DMS153 (cell line): Measurements from ENCODE around the gene IVNS1ABP.

Experiments used
- DNase-seq: peaks from one replicate; lab custom pipeline; 2025; lab: John Stamatoyannopoulos, UW

Gene IVNS1ABP

GRCh38 chr1:185293967-185294542, 23.0 kb downstream of the IVNS1ABP start:
- DNase-seq: no peak

DNA sequence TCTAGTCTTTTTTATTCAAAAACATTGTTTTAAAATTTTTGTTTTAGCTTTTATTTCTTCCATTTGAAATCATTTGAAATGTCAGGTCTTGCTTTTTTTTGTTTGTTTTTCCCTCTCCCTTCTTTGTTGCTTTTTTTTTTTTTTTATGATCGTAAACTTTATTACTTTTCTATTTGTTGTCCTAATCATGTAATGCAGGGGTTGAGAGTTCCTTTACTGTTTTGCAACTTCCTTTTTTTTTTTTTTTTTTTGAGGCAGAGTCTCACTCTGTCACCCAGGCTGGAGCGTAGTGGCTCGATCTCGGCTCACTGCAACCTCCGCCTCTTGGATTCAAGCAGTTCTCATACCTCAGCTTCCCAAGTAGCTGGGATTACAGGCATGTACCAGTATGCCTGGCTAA, 24.8 kb downstream of the IVNS1ABP start:
- DNase-seq: no peak

DNA sequence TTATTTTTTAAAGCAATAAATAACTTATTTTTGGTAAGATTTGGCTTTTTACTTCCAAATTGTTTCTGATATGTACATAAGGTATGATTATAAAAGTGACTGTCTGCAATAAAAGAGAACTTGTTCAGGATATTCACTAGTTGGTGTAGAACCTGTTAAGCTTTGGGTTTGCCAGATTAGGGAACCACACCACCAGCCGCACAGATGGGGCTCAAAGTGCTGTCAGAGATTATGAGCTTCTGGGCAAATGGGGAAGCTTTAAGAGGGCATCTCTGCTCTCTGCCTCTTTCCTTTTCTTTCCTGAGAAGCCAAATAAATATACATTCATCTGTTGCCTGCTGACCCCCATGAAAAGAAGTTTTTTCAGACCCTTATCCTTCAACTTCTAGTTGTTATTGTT, 25.4 kb downstream of the IVNS1ABP start:
- DNase-seq: no peak

DNA sequence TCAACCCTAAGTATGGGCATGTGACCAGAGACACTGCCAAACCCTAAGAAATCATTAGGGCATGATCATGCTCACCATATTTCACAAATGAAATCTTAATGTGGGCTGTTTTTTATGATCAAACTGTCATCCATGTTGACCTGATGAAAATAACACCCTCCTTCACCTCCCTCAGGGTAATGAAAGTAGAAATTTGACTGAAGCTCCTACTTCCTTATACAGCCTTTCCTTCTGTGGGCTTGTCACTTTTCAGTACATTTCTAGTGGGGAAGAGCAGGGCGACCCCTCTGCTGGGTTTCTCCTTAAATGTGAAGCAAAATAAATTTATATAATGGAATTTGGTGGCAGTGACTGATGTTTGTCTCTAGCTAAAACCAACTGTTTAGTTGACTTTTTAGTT, 25.9 kb downstream of the IVNS1ABP start:
- DNase-seq: no peak

- DNase-seq: no peak
Observed at GRCh38 chr1:185289880-185290279, 27.2 kb downstream of the IVNS1ABP start.

- no peak for DNase-seq
Observed at GRCh38 chr1:185288435-185288834, 28.6 kb downstream of the IVNS1ABP start.

- no peak for DNase-seq
Observed at GRCh38 chr1:185287451-185287850, 29.6 kb downstream of the IVNS1ABP start.

- no peak for DNase-seq
Observed at GRCh38 chr1:185284533-185285276, 32.3 kb downstream of the IVNS1ABP start.

- DNase-seq: no peak
Observed at GRCh38 chr1:185284116-185284515, 32.9 kb downstream of the IVNS1ABP start.

DNA sequence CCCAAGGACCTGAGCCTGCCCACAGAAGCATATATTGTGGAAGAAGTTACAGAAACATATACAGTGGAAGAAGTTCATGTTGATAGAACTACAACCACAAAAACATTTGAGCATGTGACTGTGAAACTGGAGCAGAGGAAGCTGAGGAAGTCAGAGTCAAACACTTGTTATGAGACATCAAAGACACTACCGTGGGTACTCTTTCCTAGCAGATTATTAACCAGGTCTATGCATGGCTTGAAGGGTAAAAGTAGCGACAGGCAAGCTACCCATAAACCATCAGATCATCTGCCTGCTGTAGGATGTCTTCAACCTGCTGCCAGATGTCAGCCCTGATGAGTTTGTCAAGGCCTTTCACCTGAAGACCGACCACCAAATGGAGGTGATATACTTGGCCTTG, 35.8 kb downstream of the IVNS1ABP start:
- DNase-seq: no peak

DNA sequence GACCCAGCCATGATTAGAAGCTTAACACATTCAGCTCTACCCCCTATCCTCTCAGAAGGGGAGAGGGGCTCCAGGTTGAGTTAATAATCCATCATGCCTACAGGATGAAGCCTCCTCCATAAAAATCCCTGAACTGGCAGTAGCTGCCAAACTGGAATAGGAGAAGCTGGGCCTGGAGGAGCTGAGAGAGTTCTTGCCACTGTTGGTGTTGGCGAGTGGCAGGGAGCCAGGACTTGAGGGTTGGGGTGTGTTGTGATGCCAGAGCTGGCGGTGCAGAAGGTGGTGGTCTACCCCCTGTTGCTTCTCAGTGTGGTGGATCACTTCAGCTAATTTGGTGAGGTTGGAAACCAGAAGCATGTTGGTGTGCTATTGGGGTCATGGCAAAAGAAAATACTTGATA, 36.5 kb downstream of the IVNS1ABP start:
- DNase-seq: no peak

GRCh38 chr1:185279571-185279970, 37.5 kb downstream of the IVNS1ABP start:
- no peak for DNase-seq

GRCh38 chr1:185271921-185272320, 45.1 kb downstream of the IVNS1ABP start:
- no peak for DNase-seq

DNA sequence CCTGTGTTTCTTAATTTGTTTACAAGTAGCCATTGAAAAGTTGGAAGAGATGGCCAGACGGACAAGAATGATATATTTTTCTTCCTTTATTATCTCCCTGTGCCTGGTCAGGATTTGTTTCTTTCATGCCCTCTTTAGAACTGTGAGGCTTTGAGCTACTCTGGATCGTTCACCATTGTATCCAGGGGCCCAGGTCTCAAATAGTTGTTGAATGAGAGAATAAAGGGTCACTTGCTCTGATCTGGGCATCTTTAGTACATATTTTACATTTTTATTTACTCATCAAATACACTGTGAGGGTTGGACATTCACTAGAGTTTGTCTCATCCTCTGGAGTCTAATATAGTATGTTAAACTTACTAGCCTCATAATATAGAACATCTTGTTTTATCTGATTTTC, 48.7 kb downstream of the IVNS1ABP start:
- DNase-seq: no peak

GRCh38 chr1:185267701-185268100, 49.3 kb downstream of the IVNS1ABP start:
- DNase-seq: no peak

GRCh38 chr1:185267301-185267700, 49.7 kb downstream of the IVNS1ABP start:
- DNase-seq: no peak

DNA sequence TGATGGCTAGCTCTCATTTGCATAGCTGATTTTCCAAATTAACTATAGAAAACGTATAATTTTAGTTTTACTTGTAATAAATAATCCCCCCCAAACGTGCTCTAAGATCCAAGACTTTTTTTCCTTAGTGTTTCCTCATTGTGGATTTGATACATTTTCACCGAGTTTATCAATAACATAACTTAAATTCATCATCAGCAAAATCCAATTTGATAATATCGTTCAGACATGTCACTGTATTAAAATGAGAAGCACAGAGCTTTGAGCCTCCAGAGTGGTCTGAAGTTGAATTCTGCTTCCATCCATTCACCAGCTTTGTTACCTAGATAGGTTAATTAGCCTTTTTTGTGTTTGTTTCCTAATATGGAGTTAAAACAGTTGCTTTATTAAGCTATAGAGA, 51.7 kb downstream of the IVNS1ABP start:
- no peak for DNase-seq

GRCh38 chr1:185263780-185264179, 53.3 kb downstream of the IVNS1ABP start:
- DNase-seq: no peak

GRCh38 chr1:185263292-185263691, 53.8 kb downstream of the IVNS1ABP start:
- DNase-seq: no peak

DNA sequence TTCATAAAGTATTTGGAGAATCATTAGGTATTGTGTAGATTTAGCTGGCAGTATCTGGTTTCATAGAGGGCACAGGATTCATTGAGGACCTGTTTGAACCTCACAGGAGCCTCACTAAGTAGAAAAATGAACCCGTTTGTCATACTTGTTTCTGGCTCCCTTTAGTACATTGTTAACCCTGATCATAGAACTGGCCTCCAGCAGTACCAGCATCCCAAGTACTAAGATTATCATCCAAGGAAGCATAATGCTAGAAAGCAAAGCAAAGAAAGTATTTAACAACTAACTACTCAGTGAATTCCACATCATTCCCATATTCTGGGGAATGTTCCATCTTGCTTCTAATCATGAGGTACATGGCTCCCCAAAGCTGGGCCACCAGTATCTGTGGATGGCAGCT, 54.9 kb downstream of the IVNS1ABP start:
- DNase-seq: no peak

DNA sequence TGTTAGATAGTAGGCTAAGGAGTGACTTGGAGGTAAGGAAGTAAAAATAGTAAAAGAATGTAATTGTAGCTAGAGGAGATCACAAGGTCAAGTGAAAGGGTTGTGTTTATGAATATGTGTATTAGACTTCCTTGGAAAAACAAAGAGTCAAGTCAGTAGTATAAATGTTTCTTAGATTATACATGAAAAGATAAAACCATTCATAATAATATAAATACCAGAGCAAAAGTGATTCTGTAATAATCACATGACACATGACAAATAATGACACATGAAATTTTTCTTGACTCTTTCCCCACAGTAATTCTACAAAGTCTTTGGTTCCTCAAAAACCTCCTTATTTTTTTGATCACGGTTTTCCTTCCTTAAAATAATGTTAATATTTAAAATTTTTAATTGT, 56.4 kb downstream of the IVNS1ABP start:
- no peak for DNase-seq

DNA sequence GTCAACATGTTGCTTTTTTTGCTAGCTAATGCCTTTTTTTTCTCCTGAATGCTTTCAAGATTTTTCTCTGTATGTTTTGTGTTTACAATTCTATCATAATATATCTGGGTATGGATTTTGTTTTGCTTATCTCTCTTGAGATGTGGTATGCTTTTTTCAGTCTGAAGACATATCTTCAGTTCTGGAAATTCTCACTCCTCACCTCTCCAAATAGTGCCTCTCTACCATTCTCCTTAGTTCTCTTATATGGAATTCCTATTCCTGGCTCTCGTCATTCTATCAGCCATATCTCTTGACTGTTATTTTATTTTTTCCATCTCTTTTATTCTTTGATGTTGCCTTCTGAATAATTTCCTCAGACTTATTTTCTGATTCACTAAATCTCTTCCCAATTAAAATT, 58.4 kb downstream of the IVNS1ABP start:
- DNase-seq: no peak

GRCh38 chr1:185257950-185258208, 59.2 kb downstream of the IVNS1ABP start:
- no peak for DNase-seq
